Neuronal stem cell (in vitro differentiated cells): Measurements from ENCODE around the gene DUOXA2.
"Not testable (repeated sequence)": the region's sequence is repeated elsewhere in the genome, so short reads cannot be mapped to it uniquely, and the experiment has no call there.

ENCODE experiments used
- DNase-seq: peaks from one replicate; pipeline ENCODE4 v3.0.0-alpha.2; 2013; ENCODE audit warnings: low spot score
- H2AFZ ChIP-seq: one replicate; pipeline ENCODE4 v1.6.1; 2013; ENCODE audit warnings: mild to moderate bottlenecking, low read length, inconsistent platforms
- H2AK5ac ChIP-seq: 2 replicates; pipeline ENCODE4 v1.6.1; 2013; ENCODE audit warnings: low read depth, mild to moderate bottlenecking, inconsistent platforms, low read length, moderate library complexity, mixed read lengths
- H2BK120ac ChIP-seq: 2 replicates; pipeline ENCODE4 v1.6.1; 2013; ENCODE audit warnings: low read depth, mild to moderate bottlenecking, inconsistent platforms, low read length, moderate library complexity, mixed read lengths
- H2BK12ac ChIP-seq: one replicate; pipeline ENCODE4 v1.6.1; 2013; ENCODE audit warnings: low read length, inconsistent platforms
- H2BK15ac ChIP-seq: 2 replicates; pipeline ENCODE4 v1.6.1; 2013; ENCODE audit warnings: mild to moderate bottlenecking, low read length, inconsistent platforms, mixed read lengths
- H2BK5ac ChIP-seq: one replicate; pipeline ENCODE4 v1.6.1; 2013; ENCODE audit warnings: inconsistent platforms, mild to moderate bottlenecking, low read length, moderate library complexity
- H3K14ac ChIP-seq: one replicate; pipeline ENCODE4 v1.6.1; 2013; ENCODE audit warnings: low read length, inconsistent platforms
- H3K18ac ChIP-seq: 2 replicates; pipeline ENCODE4 v1.6.1; 2013; ENCODE audit warnings: low read length, inconsistent platforms
- H3K23ac ChIP-seq: 2 replicates; pipeline ENCODE4 v1.6.1; 2013; ENCODE audit warnings: low read depth, mild to moderate bottlenecking, mixed read lengths, low read length, inconsistent platforms; ENCODE audit not compliant: poor library complexity
- H3K27ac ChIP-seq: replicated peaks from 3 replicates; pipeline ENCODE4 v1.5.1; 2013; ENCODE audit warnings: low read length, inconsistent platforms
- H3K27me3 ChIP-seq, 3 experiments: 2 replicates each; pipeline ENCODE4 v1.6.1; 2013; ENCODE audit warnings: low read length in 3 of 3, mild to moderate bottlenecking in 2 of 3, inconsistent platforms in 1 of 3, low read depth in 1 of 3, mixed read lengths in 1 of 3, moderate library complexity in 1 of 3; ENCODE audit not compliant: control insufficient read depth in 3 of 3, insufficient read depth in 3 of 3
- H3K36me3 ChIP-seq, 2 donors: replicated peaks in 1 of 2; 2 replicates each; pipeline ENCODE4 v1.6.1; 2013; ENCODE audit warnings: low read length in 2 of 2; ENCODE audit not compliant: control insufficient read depth in 2 of 2, insufficient read depth in 2 of 2
- H3K4ac ChIP-seq: 2 replicates; pipeline ENCODE4 v1.6.1; 2013; ENCODE audit warnings: inconsistent platforms, mild to moderate bottlenecking, low read length, moderate library complexity
- H3K4me1 ChIP-seq, 2 donors: 1 replicate in 1 of 2; 2 replicates in 1 of 2; pipeline ENCODE4 v1.6.1; 2013; ENCODE audit warnings: low read length in 2 of 2, low read depth in 1 of 2; ENCODE audit not compliant: control insufficient read depth in 2 of 2, insufficient read depth in 1 of 2
- H3K4me2 ChIP-seq: one replicate; pipeline ENCODE4 v1.6.1; 2013; ENCODE audit warnings: mild to moderate bottlenecking, low read length, inconsistent platforms; ENCODE audit not compliant: insufficient read depth, poor library complexity, severe bottlenecking
- H3K4me3 ChIP-seq, 2 donors: 2 replicates each; pipeline ENCODE4 v1.5.1; 2013; ENCODE audit warnings: low read length in 2 of 2, mild to moderate bottlenecking in 2 of 2, inconsistent platforms in 1 of 2, moderate library complexity in 1 of 2
- H3K79me1 ChIP-seq: one replicate; pipeline ENCODE4 v1.6.1; 2013; ENCODE audit warnings: low read depth, mild to moderate bottlenecking, inconsistent platforms, low read length, moderate library complexity
- H3K9ac ChIP-seq: one replicate; pipeline ENCODE4 v1.6.1; 2013; ENCODE audit warnings: mild to moderate bottlenecking, low read depth, low read length, inconsistent platforms; ENCODE audit not compliant: poor library complexity
- H3K9me3 ChIP-seq, 2 donors: replicated peaks in 1 of 2; 2 replicates each; pipeline versions ENCODE3 to v1.6.1; 2013; ENCODE audit warnings: low read length in 2 of 2, mild to moderate bottlenecking in 2 of 2, inconsistent platforms in 1 of 2, low read depth in 1 of 2, mixed read lengths in 1 of 2, moderate library complexity in 1 of 2; ENCODE audit not compliant: control insufficient read depth in 2 of 2, insufficient read depth in 1 of 2
- H4K8ac ChIP-seq: one replicate; pipeline ENCODE4 v1.6.1; 2013; ENCODE audit warnings: low read depth, mild to moderate bottlenecking, inconsistent platforms, low read length, moderate library complexity
- H4K91ac ChIP-seq: one replicate; pipeline ENCODE4 v1.6.1; 2013; ENCODE audit warnings: low read length, low read depth, mild to moderate bottlenecking, inconsistent platforms; ENCODE audit not compliant: poor library complexity
- WGBS, 2 donors: extraction: QIAGEN DNeasy Blood & Tissue Kit; methylation state at CpG; one replicate each; pipeline ENCODE4 v1.1.7; 2013; ENCODE audit warnings: missing lambda C conversion rate in 2 of 2, mixed read lengths in 1 of 2; ENCODE audit not compliant: insufficient read length in 2 of 2, insufficient replicate concordance in 1 of 2; ENCODE audit errors: extremely low coverage in 2 of 2; 5-methylcytosine and 5-hydroxymethylcytosine counted together

Gene DUOXA2

GRCh38 chr15:45075440-45076320 lies 38.4 kb upstream of the DUOXA2 start:
- not testable (repeated sequence) for H2BK5ac ChIP-seq, DNase-seq, H2BK15ac ChIP-seq, H3K18ac ChIP-seq, H3K36me3 ChIP-seq, H3K4me1 ChIP-seq, H2BK12ac ChIP-seq, H3K4me3 ChIP-seq, H3K4ac ChIP-seq, H3K27ac ChIP-seq, H3K9me3 ChIP-seq, H3K14ac ChIP-seq, H3K23ac ChIP-seq, H3K79me1 ChIP-seq, H4K91ac ChIP-seq, H3K9ac ChIP-seq, H3K27me3 ChIP-seq, H4K8ac ChIP-seq, H3K4me2 ChIP-seq, H2BK120ac ChIP-seq, H2AFZ ChIP-seq, H2AK5ac ChIP-seq
- no CpG with 5 or more reads among the region's 9 CpGs for WGBS, 2 donors

- H2BK15ac ChIP-seq, H4K8ac ChIP-seq, DNase-seq, H3K9ac ChIP-seq, H2BK120ac ChIP-seq, H3K18ac ChIP-seq, H3K4ac ChIP-seq, H3K9me3 ChIP-seq, H3K27me3 ChIP-seq, H3K79me1 ChIP-seq, H3K4me1 ChIP-seq, H4K91ac ChIP-seq, H2AFZ ChIP-seq, H3K36me3 ChIP-seq, H3K4me3 ChIP-seq, H2AK5ac ChIP-seq, H3K14ac ChIP-seq, H3K27ac ChIP-seq, H3K4me2 ChIP-seq, H2BK12ac ChIP-seq, H2BK5ac ChIP-seq, H3K23ac ChIP-seq: not testable (repeated sequence)
- no CpG with 5 or more reads among the region's 2 CpGs for WGBS, 2 donors
These were observed 36.7 kb upstream of the DUOXA2 start for GRCh38 chr15:45077391-45077790.

- not testable (repeated sequence) for H4K91ac ChIP-seq, H3K18ac ChIP-seq, H2BK120ac ChIP-seq, H3K27ac ChIP-seq, H2BK15ac ChIP-seq, H3K36me3 ChIP-seq, H3K9ac ChIP-seq, H3K14ac ChIP-seq, H3K4me1 ChIP-seq, H3K4me3 ChIP-seq, H2AFZ ChIP-seq, H3K4me2 ChIP-seq, H2BK5ac ChIP-seq, DNase-seq, H3K79me1 ChIP-seq, H3K9me3 ChIP-seq, H2BK12ac ChIP-seq, H3K27me3 ChIP-seq, H4K8ac ChIP-seq, H3K23ac ChIP-seq, H3K4ac ChIP-seq, H2AK5ac ChIP-seq
- WGBS, 2 donors: no CpG with 5 or more reads among the region's 5 CpGs
These were observed 34.9 kb upstream of the DUOXA2 start for GRCh38 chr15:45079201-45079600.

GRCh38 chr15:45079628-45080246 lies 34.4 kb upstream of the DUOXA2 start:
- H2AK5ac ChIP-seq, H3K4ac ChIP-seq, H2BK120ac ChIP-seq, H2BK12ac ChIP-seq, H2AFZ ChIP-seq, H3K18ac ChIP-seq, H2BK15ac ChIP-seq, H3K4me2 ChIP-seq, H3K36me3 ChIP-seq, H2BK5ac ChIP-seq, H4K91ac ChIP-seq, DNase-seq, H3K9me3 ChIP-seq, H3K23ac ChIP-seq, H3K27me3 ChIP-seq, H4K8ac ChIP-seq, H3K9ac ChIP-seq, H3K27ac ChIP-seq, H3K4me3 ChIP-seq, H3K79me1 ChIP-seq, H3K4me1 ChIP-seq, H3K14ac ChIP-seq: not testable (repeated sequence)
- WGBS, 2 donors: no CpG with 5 or more reads among the region's 5 CpGs
